ENCODE data around the gene CNTN5.

Gene CNTN5

GRCh38 chr11:99555486-99555885 lies 534.7 kb downstream of the CNTN5 start:
- TF ChIP-seq GATA1 (IDR thresholded peaks at IDR 0.05; ENCODE audit: low read depth, low read length), result no peak
- no peak for TF ChIP-seq POLR2A (IDR thresholded peaks at IDR 0.05; ENCODE audit: low read length)
- DNase-seq, result no peak

GRCh38 chr11:99565333-99565732 lies 544.6 kb downstream of the CNTN5 start:
- TF ChIP-seq GATA1 (IDR thresholded peaks at IDR 0.05; ENCODE audit: low read depth, low read length) (no peak), POLR2A (IDR thresholded peaks at IDR 0.05; ENCODE audit: low read length) (no peak)
- DNase-seq, result no peak

GRCh38 chr11:99567334-99567956 lies 546.7 kb downstream of the CNTN5 start:
- no peak for TF ChIP-seq POLR2A (IDR thresholded peaks at IDR 0.05; ENCODE audit: low read length)
- no peak for TF ChIP-seq GATA1 (IDR thresholded peaks at IDR 0.05; ENCODE audit: low read depth, low read length)
- no peak for DNase-seq

- TF ChIP-seq POLR2A (IDR thresholded peaks at IDR 0.05; ENCODE audit: low read length), result no peak
- no peak for TF ChIP-seq GATA1 (IDR thresholded peaks at IDR 0.05; ENCODE audit: low read depth, low read length)
- DNase-seq, result no peak
These were observed 548.1 kb downstream of the CNTN5 start for GRCh38 chr11:99568808-99569207.

GRCh38 chr11:99571094-99571493 lies 550.3 kb downstream of the CNTN5 start:
- TF ChIP-seq POLR2A (IDR thresholded peaks at IDR 0.05; ENCODE audit: low read length) (no peak), GATA1 (IDR thresholded peaks at IDR 0.05; ENCODE audit: low read depth, low read length) (no peak)
- DNase-seq, result no peak

- no peak for DNase-seq
- TF ChIP-seq GATA1 (IDR thresholded peaks at IDR 0.05; ENCODE audit: low read depth, low read length) (no peak), POLR2A (IDR thresholded peaks at IDR 0.05; ENCODE audit: low read length) (no peak)
These were observed 564.1 kb downstream of the CNTN5 start for GRCh38 chr11:99584830-99585229.

GRCh38 chr11:99585606-99586005 lies 564.9 kb downstream of the CNTN5 start:
- TF ChIP-seq GATA1 (IDR thresholded peaks at IDR 0.05; ENCODE audit: low read depth, low read length) (no peak), POLR2A (IDR thresholded peaks at IDR 0.05; ENCODE audit: low read length) (no peak)
- DNase-seq, result no peak

GRCh38 chr11:99589771-99590170 lies 569.0 kb downstream of the CNTN5 start:
- no peak for DNase-seq
- TF ChIP-seq GATA1 (IDR thresholded peaks at IDR 0.05; ENCODE audit: low read depth, low read length), result no peak
- TF ChIP-seq POLR2A (IDR thresholded peaks at IDR 0.05; ENCODE audit: low read length), result no peak

- DNase-seq, result no peak
These were observed 571.5 kb downstream of the CNTN5 start for GRCh38 chr11:99592266-99592665.

GRCh38 chr11:99593197-99593596 lies 572.4 kb downstream of the CNTN5 start:
- TF ChIP-seq GATA1 (IDR thresholded peaks at IDR 0.05; ENCODE audit: low read depth, low read length) (no peak), POLR2A (IDR thresholded peaks at IDR 0.05; ENCODE audit: low read length) (no peak)
- no peak for DNase-seq

More at GRCh38 chr11:99592266-99592665, 571.5 kb downstream of the CNTN5 start:
- TF ChIP-seq POLR2A (IDR thresholded peaks at IDR 0.05; ENCODE audit: low read length), result no peak
- TF ChIP-seq GATA1 (IDR thresholded peaks at IDR 0.05; ENCODE audit: low read depth, low read length), result no peak

GRCh38 chr11:99601179-99601578 lies 580.4 kb downstream of the CNTN5 start:
- no peak for TF ChIP-seq GATA1 (IDR thresholded peaks at IDR 0.05; ENCODE audit: low read depth, low read length)
- TF ChIP-seq POLR2A (IDR thresholded peaks at IDR 0.05; ENCODE audit: low read length), result no peak
- DNase-seq, result no peak

GRCh38 chr11:99614352-99614751 lies 593.6 kb downstream of the CNTN5 start:
- TF ChIP-seq GATA1 (IDR thresholded peaks at IDR 0.05; ENCODE audit: low read depth, low read length) (no peak), POLR2A (IDR thresholded peaks at IDR 0.05; ENCODE audit: low read length) (no peak)
- no peak for DNase-seq

GRCh38 chr11:99630629-99631028 lies 609.9 kb downstream of the CNTN5 start:
- no peak for DNase-seq
- TF ChIP-seq GATA1 (IDR thresholded peaks at IDR 0.05; ENCODE audit: low read depth, low read length) (no peak), POLR2A (IDR thresholded peaks at IDR 0.05; ENCODE audit: low read length) (no peak)

- DNase-seq, result no peak
- TF ChIP-seq GATA1 (IDR thresholded peaks at IDR 0.05; ENCODE audit: low read depth, low read length) (no peak), POLR2A (IDR thresholded peaks at IDR 0.05; ENCODE audit: low read length) (no peak)
These were observed 610.9 kb downstream of the CNTN5 start for GRCh38 chr11:99631618-99632017.

- no peak for DNase-seq
- TF ChIP-seq POLR2A (IDR thresholded peaks at IDR 0.05; ENCODE audit: low read length) (no peak), GATA1 (IDR thresholded peaks at IDR 0.05; ENCODE audit: low read depth, low read length) (no peak)
These were observed 612.2 kb downstream of the CNTN5 start for GRCh38 chr11:99632969-99633368.
